NT2/D1 (cell line): Measurements from ENCODE around the gene HLA-DOA.

ENCODE experiments used
- DNase-seq: peaks from one replicate; pipeline ENCODE4 v3.0.0-alpha.2; 2011; ENCODE audit warnings: low read depth, low spot score
- H3K27me3 ChIP-seq: 2 replicates; pipeline ENCODE4 v1.6.0; 2011; ENCODE audit warnings: mild to moderate bottlenecking; ENCODE audit not compliant: insufficient read length, insufficient read depth
- H3K36me3 ChIP-seq: 2 replicates; pipeline ENCODE4 v1.6.1; 2011; ENCODE audit warnings: mild to moderate bottlenecking, low read length, mixed read lengths; ENCODE audit not compliant: insufficient read depth, insufficient read length
- H3K4me1 ChIP-seq: 2 replicates; pipeline ENCODE4 v1.5.1; 2011; ENCODE audit not compliant: insufficient read depth, insufficient read length
- H3K4me3 ChIP-seq: 2 replicates; pipeline ENCODE4 v1.5.1; 2011; ENCODE audit warnings: low read depth; ENCODE audit not compliant: insufficient read length
- H3K9ac ChIP-seq: 2 replicates; pipeline ENCODE4 v1.6.0; 2011; ENCODE audit warnings: low read depth; ENCODE audit not compliant: insufficient read length
- H3K9me3 ChIP-seq: 2 replicates; pipeline ENCODE4 v1.5.1; 2011; ENCODE audit warnings: mild to moderate bottlenecking, low read length; ENCODE audit not compliant: insufficient read depth
- SUZ12 ChIP-seq: IDR thresholded peaks from 2 replicates; pipeline ENCODE4 v1.6.1; 2011; ENCODE audit not compliant: insufficient read length, insufficient read depth; ENCODE audit errors: extremely low read depth
- YY1 ChIP-seq: IDR thresholded peaks from 2 replicates; pipeline ENCODE4 v1.6.1; 2011; ENCODE audit not compliant: insufficient read length, insufficient read depth
- ZNF274 ChIP-seq: IDR thresholded peaks from 2 replicates; pipeline ENCODE4 v1.6.1; 2011; ENCODE audit warnings: mild to moderate bottlenecking, low read depth, low read length

Gene HLA-DOA

DNA sequence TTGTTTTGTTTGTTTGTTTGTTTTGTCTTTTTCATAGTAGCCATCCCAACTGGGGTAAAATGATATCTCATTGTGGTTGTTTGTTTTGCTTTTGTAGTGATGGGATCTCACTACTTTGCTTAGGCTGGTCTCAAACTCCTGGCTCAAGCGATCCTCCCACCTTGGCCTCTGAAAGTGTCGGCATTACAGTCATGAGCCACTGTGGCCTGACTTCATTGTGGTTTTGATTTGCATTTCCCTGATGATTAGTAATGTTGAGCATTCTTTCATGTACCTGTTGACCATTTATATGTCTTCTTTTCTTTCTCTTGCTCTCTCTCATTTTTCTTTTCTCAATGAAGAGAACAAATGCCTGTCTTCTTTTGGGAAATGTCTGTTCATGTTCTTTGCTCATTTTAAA is 30.8 kb upstream of the HLA-DOA start:
- Histone ChIP-seq H3K9me3 (no peaks in the 10 kb centered on the region), H3K27me3 (no peaks in the 10 kb centered on the region), H3K9ac (no peak overlapping the region), H3K4me3 (no peak overlapping the region), H3K36me3 (no peaks in the 10 kb centered on the region), H3K4me1 (no peaks in the 10 kb centered on the region)
- no peak for DNase-seq
- TF ChIP-seq YY1 (no peak), ZNF274 (no peak), SUZ12 (no peak)

DNA sequence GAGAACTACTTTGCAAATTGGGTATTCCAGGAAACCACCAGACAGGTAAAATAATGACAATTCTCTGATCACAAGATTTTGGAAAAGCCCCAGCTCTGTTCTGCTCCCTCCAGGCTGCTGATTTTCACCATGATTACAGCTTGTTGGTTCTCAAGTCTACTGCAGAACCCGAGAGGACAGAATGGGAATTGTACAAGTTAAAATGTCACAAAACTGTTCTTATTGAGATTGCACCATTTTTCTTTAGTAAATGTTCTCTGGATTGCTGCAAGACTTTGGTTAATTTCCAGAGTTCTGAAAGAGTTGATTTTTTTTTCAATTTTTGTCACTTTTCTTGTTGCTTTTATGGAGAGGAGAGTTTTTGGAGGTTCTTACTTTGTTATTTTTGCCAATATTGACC is 27.1 kb upstream of the HLA-DOA start:
- no peaks in the 10 kb centered on the region for H3K9me3 ChIP-seq
- DNase-seq: no peak
- no peaks in the 10 kb centered on the region for H3K36me3 ChIP-seq
- TF ChIP-seq SUZ12: no peak
- TF ChIP-seq ZNF274: no peak
- no peak for TF ChIP-seq YY1
- no peak overlapping the region for H3K9ac ChIP-seq
- no peak overlapping the region for H3K4me3 ChIP-seq
- no peaks in the 10 kb centered on the region for H3K27me3 ChIP-seq
- H3K4me1 ChIP-seq: no peaks in the 10 kb centered on the region

DNA sequence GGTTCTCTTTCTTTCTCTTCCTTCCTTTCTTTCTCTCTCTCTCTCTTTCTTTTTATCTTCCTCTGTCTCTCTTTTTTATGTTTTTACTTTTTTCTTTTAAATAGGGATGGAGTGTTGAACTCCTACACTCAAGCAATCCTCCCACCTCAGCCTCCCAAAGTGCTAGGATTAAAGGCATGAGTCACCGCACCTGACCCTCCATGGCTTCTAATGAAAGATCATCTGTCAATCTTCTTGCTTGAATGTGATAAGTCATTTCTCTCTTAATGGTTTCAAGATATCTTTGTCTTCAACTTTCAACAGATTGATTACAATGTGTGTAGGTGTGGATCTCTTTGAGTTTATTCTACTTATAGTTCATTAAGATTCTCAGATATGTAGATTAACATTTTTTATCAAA is 25.2 kb upstream of the HLA-DOA start:
- no peak overlapping the region for H3K9ac ChIP-seq
- no peaks in the 10 kb centered on the region for H3K9me3 ChIP-seq
- no peak overlapping the region for H3K4me3 ChIP-seq
- H3K36me3 ChIP-seq: no peaks in the 10 kb centered on the region
- TF ChIP-seq ZNF274 (no peak), SUZ12 (no peak), YY1 (no peak)
- no peak for DNase-seq
- H3K4me1 ChIP-seq: no peaks in the 10 kb centered on the region
- no peaks in the 10 kb centered on the region for H3K27me3 ChIP-seq

DNA sequence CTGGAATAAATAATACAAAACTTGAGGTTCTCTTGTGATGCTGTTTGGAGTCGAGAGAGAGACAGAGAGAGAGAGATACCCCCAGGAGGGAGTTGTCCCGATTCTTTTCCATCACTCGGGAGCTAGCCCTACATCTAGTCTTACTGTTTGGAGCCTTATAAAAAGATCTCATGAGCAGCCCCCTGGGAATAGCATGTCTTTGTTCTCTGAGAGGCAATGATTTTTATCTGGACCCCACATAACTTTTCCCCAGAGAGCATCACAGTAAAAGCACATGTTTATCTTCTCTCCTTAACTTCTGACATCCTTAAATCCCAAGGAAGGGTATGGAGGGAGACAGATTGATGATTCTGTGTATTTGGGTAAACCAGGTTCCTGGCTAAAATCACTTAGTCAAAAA is 20.9 kb upstream of the HLA-DOA start:
- TF ChIP-seq SUZ12 (no peak), YY1 (no peak), ZNF274 (no peak)
- Histone ChIP-seq H3K9ac (no peak overlapping the region), H3K4me1 (no peaks in the 10 kb centered on the region), H3K27me3 (no peaks in the 10 kb centered on the region), H3K9me3 (no peaks in the 10 kb centered on the region), H3K36me3 (no peaks in the 10 kb centered on the region), H3K4me3 (no peak overlapping the region)
- DNase-seq: no peak

DNA sequence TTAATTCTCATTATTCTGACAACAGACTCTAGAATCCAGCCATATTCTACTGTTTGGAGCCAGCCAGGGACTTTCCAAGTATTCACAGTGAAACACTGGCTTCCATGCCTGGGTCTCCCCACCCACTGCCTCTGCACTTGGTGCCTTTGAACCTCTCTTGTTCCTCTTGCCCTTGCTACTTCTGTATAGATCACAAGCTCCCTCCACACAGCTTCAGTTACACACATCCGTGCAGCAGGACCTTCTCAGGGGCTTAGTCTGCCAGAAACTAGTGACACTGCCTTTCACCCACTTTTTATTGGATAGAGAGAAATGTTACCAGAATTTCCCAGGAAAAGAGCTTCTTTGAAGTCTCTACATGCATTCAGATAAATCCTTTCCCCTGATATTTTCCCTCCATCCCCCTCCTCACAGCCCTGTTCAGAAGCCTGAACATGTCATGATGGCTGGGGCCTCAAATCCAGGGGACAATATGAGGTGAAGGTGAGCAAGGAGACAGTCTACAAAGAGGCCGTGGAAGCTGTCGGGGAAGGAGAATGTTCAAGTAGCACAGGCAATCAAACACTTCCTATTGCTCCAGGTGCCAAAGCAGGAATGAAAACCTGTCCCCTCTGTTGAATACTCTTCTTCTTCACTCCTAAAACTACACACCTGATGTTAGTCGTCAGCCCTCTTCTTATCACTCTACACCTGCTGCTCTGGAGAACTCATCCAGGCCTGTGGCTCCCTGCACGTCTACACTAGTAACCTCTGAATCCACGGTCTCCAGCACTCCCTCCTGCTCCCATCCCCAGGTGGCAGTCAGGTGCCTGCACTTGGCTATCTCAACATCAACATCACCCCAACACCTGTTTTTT is 20.2 kb upstream of the HLA-DOA start:
- H3K27me3 ChIP-seq: no peaks in the 10 kb centered on the region
- DNase-seq: no peak

DNA sequence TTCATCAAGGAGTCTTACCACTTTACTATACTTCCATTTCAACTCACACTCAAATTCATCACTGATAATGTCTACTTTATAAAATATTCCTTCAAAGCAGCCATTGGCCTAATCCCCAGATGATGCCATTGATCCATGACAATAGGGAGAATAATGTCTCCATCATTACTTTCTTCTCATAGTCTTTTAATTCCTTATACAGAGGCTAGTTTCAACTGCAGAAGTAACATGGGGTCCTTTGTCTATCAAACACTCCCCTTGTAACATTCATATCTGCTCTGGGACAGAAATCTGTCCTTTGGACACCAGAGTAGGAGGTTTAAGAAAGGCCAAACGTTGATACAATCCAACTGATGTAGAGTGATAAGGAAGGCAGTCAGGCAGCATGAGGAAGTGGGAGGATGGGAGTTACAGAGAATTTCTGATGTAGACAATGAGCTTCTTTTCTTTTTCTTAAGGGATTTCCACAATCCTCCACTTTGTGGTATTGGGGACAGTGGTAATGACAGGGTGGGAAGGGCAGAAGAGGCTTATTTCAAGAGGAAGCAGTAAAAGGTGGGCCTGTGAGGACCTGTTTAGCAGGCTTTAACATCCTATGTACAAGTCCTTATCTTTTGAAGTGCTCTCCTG is 18.9 kb upstream of the HLA-DOA start:
- Histone ChIP-seq H3K9me3 (no peaks in the 10 kb centered on the region), H3K4me3 (no peak overlapping the region), H3K36me3 (no peaks in the 10 kb centered on the region), H3K4me1 (no peaks in the 10 kb centered on the region), H3K27me3 (no peaks in the 10 kb centered on the region), H3K9ac (no peak overlapping the region)
- no peak for DNase-seq
- TF ChIP-seq YY1 (no peak), ZNF274 (no peak)

More for the DNA sequence above, 20.2 kb upstream of the HLA-DOA start:
- Histone ChIP-seq H3K36me3 (no peaks in the 10 kb centered on the region), H3K9me3 (no peaks in the 10 kb centered on the region), H3K4me3 (no peak overlapping the region), H3K9ac (no peak overlapping the region), H3K4me1 (no peaks in the 10 kb centered on the region)
- no peak for TF ChIP-seq ZNF274

DNA sequence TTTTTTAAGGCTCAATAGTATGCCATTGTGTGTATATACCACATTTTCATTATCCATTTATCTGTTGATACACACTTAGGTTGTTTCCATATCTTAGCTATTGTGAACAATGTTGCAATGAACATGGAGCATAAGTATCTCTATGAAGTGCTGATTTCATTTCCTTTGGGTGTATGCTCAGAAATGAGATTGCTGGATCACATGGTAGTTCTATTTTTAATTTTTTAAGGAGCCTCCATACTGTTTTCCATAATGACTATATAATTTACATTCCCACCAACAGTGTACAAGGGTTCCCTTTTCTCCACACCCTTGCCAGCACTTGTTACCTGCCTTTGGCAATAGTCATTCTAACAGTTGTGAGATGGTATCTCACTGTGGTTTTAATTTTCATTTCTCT is 15.1 kb upstream of the HLA-DOA start:
- TF ChIP-seq SUZ12: no peak
- H3K4me3 ChIP-seq: no peak overlapping the region
- no peaks in the 10 kb centered on the region for H3K27me3 ChIP-seq
- H3K4me1 ChIP-seq: no peaks in the 10 kb centered on the region
- no peaks in the 10 kb centered on the region for H3K36me3 ChIP-seq
- H3K9ac ChIP-seq: no peak overlapping the region
- no peak for DNase-seq
- no peaks in the 10 kb centered on the region for H3K9me3 ChIP-seq
